HG03521 (cell line): ENCODE measurements around the gene MSGN1.
"Not testable (repeated sequence)": the region's sequence is repeated elsewhere in the genome, so short reads cannot be mapped to it uniquely, and the experiment has no call there.

ENCODE experiments used
- ATAC-seq: cut with Tn5 transposase; IDR thresholded peaks from one replicate; pipeline ENCODE4 v1.9.1; 2021; ENCODE audit warnings: mild to moderate bottlenecking, moderate library complexity; ENCODE audit not compliant: unreplicated experiment

Gene MSGN1

DNA sequence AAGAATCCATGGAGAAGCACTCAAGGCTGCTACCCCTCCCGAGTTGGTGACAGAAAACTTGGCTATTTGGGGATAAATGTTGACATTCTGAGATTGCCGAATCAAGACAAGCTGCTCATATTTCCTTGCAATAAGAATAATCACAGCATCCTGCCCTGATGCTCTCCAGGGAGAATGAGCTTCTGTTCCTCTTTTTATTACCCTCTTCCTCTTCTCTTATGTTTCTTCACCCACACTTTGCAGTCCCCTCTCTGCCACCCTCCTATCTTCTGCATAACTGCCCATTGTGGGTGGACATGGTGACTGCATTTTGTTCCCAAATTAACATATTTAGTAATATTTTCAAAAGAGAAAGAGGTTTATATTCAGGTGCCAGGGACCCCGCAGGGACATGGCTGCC, 11.9 kb upstream of the MSGN1 start:
- no peak for ATAC-seq

DNA sequence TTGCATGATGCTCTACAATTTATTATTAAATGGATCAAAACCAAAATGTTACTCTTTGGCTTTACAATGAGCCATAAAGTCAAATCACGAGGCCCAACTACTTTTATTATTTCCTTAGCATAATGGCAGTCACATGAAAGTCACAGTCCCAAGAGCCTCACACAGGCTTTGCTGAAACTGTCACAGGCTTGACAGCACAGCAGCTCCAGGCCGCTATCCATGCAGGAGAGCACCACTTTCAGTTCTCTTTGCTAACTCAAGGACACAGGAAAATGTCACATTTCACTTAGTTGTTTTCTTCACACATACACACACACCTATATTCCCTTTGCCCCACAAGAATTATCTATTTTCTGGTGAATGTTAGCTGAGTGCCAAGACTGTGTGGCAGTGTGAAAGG, 11.1 kb upstream of the MSGN1 start:
- ATAC-seq, result no peak

DNA sequence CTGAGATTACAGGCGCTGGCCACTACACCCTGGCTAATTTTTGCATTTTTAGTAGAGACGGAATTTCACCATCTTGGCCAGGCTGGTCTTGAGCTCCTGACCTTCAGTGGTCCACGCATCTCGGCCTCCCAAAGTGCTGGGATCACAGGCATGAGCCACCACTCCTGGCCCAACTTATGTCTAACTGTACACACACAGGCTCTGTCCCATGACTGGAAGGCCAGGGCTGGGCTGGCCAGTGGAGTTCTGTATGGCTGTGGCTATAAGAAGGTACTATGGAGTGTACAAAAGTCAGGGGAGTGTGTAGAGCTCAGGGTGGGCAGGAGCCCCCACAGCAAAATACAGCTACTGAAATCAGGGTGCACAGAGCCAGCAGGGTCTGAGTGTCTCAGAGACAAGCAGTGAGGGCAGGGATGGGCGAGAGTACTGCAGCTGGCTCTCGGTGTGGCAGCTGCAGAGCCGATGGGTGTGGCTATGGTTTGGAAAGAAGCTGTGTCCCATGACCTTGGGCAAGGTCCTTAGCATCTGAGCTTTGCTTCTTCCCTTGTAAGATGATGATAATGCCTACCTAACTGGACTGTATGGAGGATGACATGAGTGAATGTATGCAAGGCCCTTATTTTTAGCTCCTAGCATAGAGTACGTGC, 10.4 kb upstream of the MSGN1 start:
- ATAC-seq, result no peak

DNA sequence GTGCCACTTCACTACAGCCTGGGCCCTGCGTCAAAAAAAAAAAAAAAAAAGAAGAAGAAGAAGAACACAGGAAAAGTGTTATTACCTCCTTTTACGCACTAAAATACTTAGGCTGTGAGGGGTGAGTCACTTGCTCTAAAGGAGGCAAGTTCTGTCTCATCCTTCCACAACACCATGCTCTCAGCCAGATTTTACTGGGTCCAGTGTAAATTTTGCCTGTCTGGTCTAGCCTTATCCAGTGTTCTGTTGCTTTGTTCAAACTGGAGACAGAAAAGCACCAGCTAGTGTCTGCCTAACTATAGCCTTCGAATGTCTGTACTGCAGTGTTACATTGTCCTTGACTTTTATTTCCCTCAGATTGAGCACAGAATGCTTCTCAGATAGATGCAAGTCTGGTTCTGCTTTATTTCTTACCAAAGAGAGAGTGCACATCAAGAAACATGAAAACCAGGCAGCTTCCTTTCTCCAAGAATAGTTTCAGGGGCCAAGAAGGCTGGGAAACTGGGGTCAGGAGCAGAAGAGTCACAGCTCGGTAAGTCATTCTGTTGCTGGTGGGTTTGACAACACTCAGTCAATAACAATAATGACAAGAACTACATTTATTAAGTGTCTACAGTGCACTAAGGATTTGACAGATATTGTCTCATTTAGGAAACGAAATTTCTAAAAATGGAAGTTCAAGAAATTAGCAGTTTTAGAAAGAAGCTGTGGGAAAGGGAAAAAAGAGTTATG, 3.1 kb upstream of the MSGN1 start:
- peak; percentile 33 for ATAC-seq

DNA sequence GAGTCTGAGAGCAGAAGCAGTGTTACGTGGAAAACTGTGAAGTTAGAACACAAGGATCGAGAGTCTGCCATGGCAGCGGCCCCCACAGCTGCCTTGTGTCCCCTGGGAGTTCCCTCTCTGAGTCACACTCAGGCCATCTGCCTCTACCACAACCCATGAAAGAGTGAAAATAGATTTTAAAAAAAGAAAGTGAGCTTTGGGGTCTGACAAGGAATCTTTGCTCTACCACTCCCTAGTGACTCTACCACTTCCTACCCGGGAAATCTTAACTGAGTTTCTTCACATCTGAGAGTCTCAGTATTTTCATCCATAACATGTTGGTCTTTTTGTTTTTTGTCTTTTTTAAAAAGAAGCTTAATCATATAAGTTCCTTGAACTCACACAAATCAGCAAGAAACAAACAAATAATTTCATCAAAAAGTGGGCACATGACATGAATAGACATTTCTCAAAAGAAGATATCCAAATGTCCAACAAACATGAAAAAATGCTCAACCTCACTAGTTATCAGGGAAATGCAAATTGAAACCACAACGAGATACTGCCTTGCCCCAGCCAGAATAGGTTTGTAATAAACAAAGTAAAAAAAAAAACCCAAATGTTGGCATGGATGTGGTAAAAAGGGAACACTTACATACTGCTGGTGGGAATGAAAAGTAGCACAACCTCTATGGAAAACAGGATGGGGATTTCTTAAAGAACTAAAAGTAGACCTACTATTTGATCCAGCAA, 2.4 kb upstream of the MSGN1 start:
- peak; percentile 83 for ATAC-seq

DNA sequence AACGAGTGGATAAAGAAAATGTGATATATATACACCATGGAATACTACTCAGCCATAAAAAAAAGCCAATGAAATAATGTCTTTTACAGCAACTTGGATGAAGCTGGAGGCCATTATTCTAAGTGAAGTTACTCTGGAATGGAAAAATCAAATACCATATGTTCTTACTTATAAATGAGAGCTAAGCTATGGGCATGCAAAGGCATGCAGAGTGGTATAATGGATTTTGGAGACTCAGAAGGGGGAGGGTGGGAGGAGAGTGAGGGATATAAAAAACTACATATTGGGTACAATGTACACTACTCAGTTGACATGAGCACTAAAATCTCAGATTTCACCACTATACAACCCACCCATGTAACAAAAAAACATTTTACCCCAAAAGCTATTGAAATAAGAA, 1.7 kb upstream of the MSGN1 start:
- ATAC-seq, result no peak

DNA sequence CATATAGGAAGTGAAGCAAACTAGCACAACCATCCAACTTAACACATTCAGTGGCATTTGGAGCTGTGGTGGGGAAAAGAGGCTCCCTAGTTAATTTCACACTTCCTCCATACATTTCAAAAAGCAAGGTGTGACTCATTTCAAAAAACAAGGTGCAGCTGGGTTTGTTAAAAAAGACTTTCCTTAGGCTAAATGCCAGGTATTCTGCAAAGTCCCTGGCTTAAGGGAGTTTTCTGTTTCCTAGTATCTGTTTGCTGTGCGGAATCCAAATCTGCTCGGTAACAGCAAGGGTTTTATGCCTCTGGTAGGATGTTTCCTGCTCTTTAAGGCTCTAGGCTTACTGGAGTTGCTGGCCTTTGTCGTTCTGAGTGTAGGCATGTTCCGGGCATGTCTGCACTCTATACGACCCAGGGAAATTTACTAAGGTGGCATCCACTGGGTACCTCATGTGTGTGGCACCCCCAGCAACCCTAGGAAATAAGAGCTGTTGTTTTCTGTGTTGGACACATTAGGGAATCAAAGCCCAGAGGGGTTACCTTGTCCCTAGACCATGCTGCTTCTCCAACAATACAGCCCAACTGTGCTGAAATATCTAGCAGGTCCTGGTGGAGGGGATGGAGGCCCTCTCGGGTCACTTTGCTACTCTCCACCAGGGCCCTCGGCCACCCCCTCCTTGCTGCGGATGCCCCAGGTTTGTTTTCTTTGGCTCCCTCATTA, 634 bp upstream of the MSGN1 start:
- ATAC-seq, result no peak

DNA sequence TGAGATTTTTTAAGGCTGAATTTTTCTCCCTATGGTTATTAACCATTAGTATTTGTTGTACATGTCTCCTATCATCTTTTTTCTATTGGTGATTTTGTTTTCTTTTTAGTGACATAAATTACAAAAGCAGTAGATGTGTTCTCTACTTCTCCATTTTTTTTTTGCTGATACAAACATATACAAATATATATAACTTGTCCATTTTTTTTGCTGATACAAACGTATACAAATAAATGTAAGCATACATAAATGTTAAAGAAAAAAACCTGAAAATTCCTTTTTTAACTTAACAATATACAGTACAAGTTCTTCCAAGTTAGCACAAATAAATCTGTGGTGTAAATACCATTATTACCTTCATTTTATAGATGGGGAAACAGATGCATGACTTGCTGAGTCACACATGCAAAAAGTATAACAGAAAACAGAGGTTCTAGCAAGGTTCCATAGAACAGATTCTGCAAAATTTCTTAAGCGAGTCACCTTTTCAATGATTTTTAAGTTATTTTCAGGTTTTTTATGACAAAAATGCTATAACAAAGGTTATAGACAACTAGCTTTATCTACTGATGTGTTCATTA, 2.1 kb downstream of the MSGN1 start:
- no peak for ATAC-seq

DNA sequence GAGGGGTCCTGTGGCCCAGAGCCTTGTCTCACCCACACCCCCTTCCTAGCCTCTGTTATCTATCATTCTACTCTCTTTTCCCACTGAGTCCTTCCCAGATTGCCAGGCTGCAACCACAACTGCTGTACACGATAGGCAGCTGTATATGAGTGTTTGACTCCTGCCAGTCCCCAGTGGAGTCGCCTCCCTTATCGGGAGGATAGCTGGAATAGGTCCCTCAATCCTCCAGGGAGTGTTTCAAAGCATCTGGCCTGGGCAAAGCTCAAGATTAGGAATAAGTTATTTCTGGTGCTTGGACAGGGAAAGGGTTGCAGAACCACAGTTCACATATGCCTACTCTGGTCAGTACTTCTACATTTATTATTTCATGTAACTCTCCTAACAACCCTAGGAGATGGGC, 4.8 kb downstream of the MSGN1 start:
- ATAC-seq, result no peak

DNA sequence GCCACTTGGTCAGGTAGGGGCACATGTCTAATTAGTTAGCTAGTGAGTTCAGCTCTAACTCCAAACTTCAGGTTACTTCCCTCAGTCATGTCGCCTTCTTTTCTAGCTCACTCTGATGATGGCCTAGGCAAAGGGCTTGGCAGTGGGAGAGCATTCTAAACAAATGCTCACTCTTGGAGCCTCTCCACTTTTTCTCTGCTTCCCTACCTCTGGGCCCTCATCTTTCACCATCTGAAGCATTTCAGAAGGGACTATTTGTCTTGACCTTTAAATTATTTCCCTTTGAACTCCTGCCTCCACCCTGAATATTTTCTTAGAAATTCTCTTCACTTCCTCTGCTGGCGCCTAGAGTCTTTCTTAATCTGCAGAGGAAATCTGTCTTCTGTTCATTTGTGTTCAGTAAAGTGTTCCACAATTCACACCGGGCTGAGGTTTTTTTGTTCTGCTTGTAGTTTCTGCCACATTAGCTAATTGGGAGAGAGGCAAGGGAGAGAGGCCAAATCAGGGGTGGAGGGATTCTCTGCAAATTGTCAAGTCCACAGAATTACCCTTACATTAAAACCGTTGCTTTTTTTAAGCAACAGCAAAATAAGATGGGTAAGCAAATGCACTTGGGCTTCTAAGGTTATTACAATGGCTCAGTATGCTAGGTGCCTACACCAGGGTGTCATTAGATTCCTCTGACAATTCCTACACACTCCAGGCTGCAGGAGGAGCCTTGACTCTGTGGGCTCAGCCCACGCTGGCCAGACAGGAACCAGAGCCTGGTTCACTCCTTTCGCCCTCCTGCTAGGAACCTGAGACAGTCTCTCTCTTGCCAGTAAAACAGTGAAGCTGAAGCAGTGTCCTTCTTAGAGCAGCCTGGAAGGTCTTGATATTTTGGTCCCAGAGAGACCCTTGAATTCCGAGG, 5.5 kb downstream of the MSGN1 start:
- no peak for ATAC-seq

DNA sequence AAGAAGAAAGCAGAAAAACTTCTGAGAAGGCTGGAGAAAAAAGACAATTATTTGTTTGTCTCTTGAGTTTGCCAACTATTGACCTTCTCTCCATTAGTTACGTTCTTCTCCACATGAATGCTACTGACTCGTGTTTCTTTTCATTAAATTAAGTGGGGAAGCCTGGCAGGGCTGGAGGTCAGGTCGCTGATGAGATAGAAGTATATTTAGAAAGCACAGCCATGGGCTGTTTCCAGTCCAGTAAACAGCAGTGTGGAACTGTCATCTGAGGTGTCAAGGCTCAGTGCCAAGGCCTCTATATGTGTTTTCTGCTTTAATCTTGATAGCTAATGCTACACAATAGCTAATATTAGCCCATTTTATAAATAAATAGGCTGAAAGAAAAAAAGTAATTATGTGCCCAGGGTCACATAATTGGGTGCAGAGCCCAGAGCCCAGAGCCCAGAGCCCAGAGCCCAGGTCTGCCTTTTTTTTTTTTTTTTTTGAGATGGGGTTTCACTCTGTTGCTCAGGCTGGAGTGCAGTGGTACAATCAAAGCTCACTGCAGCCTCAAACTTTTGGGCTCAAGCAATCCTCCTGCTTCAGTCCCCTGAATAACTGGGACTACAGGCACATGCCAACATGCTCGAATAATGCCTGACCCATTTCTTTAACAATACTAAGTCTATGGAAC, 6.3 kb downstream of the MSGN1 start:
- no peak for ATAC-seq

DNA sequence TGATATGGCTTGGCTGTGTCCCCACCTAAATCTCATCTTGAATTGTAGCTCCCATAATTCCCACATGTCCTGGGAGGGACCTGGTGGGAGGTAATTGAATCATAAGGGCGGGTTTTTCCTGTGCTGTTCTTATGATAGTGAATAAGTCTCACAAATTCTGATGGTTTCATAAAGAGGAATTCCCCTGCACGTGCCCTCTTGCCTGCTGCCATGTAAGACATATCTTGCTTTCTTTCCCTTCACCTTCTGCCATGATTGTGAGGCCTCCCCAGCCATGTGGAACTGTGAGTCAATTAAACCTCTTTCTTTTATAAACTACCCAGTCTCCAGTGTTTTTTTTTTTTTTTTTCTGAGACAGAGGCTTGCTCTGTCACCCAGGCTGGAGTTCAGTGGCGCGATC, 7.4 kb downstream of the MSGN1 start:
- not testable (repeated sequence) for ATAC-seq

DNA sequence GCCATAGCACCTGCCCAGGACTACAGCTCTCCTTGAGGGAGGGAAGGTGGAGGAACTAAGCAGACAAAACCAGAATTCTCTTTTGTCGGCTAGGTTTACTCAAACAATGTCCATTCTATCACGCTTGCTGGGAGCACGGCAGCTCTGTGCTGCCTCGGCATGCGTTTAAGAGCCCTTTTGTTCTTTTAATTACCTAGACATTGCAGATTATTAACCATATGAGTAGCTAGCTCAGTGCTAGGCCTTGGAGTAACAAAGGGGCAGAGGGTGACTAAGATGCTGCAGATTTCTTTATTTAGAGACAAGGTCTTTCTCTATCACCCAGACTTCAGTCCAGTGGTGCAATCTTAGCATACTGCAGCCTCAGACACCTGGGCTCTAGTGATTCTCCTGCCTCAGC, 11.1 kb downstream of the MSGN1 start:
- no peak for ATAC-seq

DNA sequence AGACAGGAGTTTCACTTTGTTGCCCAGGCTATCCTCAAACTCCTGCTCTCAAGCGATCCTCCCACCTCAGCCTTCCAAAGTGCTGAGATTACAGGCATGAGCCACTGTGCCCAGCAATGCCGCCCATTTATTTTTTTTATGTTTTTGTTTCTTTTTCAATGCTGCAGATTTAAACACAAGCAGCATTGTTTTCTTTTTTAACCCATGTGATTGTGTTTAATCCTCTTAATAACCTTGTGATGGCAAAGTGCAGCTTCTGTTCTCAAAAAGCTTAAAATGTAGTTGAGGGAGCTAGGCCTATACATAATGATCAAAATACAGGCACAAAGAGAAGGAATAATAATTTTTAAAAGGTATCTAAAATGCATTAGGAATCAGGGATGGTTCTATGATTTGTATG, 11.5 kb downstream of the MSGN1 start:
- ATAC-seq, result no peak

DNA sequence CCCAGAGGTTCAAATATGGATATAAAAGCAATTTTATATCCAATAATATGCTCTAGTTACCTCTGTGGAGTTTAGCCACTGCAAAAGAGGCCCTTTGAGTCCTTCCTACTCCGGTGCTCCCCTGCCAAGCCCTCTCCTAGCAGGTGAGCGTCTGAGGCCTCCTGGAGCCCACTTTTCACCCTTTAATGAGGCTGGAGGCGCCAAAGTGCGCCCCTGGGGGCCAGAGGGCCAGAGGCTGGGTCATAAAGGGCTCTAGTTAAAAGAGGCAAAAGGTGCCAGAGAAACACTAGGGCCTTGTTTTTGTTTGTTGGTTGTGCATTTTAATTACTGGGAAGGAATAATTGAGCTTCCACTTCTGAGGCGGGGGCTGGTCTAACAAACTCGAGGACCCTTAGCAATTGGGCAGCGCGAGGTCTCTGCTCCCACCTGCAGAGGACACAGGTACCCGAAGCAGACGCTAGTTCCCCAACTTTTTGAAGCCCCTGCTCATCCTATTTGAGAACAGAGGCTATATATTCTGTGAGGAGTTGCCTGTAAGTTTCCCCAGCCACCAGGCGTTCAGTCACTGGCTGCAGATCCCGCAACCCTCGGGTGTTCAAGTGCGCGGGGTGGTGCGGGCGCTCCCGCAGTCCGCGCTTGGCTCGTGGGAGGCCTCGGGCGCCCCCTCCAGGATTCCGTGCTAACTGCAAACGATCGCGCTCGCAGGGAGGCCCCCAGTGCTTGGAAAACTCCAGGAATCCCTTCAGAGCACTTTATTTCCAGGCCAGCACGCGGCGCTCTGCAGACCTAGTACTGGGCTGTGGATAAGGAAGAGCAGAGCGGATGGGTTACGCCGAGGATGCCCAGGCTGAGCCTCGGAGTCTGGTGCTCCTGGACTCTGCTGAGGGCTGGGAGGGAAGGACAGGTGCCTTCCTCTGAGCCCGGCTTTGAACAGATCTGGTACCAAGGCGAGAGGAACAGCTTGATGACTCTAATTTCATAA, 14.1 kb downstream of the MSGN1 start:
- peak; percentile 82 for ATAC-seq

DNA sequence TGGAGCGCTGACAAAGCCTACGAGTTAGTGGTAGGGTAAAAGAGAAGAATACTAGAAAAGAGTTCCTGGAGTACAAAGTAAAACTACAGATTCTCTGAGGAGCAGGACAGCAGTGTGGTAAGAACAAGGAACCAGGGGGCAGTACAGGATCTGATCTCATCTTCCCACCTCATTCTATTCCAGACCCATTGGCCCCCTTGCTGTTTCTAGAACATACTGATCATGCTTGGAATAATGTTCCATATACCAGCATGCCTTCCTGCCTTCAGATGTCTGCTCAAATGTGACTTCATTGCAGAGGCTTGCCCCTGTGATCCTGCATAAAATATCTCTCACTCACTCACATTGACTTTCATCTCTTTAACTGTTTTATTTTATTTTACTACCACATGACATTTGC, 19.3 kb downstream of the MSGN1 start:
- no peak for ATAC-seq

DNA sequence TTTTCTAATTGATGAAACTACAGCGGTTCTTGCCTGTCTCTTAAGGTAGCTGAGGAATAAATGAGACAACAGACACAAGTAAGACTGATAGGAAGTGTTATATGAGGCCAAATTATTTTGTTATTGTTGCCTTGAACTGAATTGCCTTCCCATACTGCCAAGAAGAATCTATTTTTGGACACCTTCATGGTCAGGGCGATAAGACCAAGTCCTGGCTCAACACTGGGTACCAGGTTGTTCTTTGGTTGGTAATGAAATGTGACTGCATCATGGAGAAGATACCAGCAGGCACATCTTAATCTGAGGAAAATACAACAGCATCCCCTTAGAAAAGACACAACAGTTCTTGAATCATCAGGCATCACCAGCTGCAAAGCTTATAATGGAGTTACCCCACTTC, 23.7 kb downstream of the MSGN1 start:
- no peak for ATAC-seq

DNA sequence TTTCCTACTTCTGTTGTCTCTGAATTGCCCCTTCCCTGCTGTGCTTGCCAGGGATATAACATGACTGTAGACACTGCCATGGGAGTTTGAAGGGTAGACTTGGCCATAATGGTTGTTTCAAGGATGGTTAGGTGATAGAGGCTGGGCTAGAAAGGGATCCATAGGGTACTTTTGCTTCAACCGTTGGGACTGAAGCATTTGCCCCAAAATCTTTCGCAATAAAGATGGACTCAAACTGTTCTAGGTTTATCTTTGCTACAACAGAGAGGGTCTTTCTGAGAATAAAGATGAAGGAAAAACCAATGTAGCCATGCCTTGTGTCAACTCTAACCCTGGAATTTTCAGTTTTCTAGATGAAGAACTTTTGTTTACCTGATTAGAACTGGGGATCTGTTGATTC, 27.2 kb downstream of the MSGN1 start:
- no peak for ATAC-seq
